Islet of Langerhans (tissue), 1 donor: Measurements from ENCODE around the gene PIEZO1.

Experiments used
- FAIRE-seq: peaks from one replicate; lab custom pipeline; 2011; peaks lifted over from hg19 to GRCh38; lab: Jason Lieb, UNC

PIEZO1 gene

GRCh38 chr16:88733630-88734360 is 51.2 kb downstream of the PIEZO1 start:
- FAIRE-seq = no peak

GRCh38 chr16:88732961-88733294 is 52.1 kb downstream of the PIEZO1 start:
- no peak for FAIRE-seq

GRCh38 chr16:88732172-88732960 is 52.7 kb downstream of the PIEZO1 start:
- no peak for FAIRE-seq

- FAIRE-seq = no peak
Observed at GRCh38 chr16:88731699-88732098, 53.3 kb downstream of the PIEZO1 start.

- FAIRE-seq = no peak
Observed at GRCh38 chr16:88730632-88731607, 54.1 kb downstream of the PIEZO1 start.

- no peak for FAIRE-seq
Observed at GRCh38 chr16:88727871-88728270, 57.1 kb downstream of the PIEZO1 start.

- FAIRE-seq = no peak
Observed at GRCh38 chr16:88726981-88727380, 58.0 kb downstream of the PIEZO1 start.

- no peak for FAIRE-seq
Observed at GRCh38 chr16:88726408-88726749, 58.6 kb downstream of the PIEZO1 start.

- no peak for FAIRE-seq
Observed at GRCh38 chr16:88725609-88726407, 59.2 kb downstream of the PIEZO1 start.

GRCh38 chr16:88724855-88725555 is 60.0 kb downstream of the PIEZO1 start:
- no peak for FAIRE-seq

GRCh38 chr16:88723911-88724310 is 61.1 kb downstream of the PIEZO1 start:
- no peak for FAIRE-seq

GRCh38 chr16:88723507-88723887 is 61.5 kb downstream of the PIEZO1 start:
- FAIRE-seq = no peak

- FAIRE-seq = no peak
Observed at GRCh38 chr16:88722784-88723506, 62.1 kb downstream of the PIEZO1 start.

- no peak for FAIRE-seq
Observed at GRCh38 chr16:88721815-88722755, 62.9 kb downstream of the PIEZO1 start.

GRCh38 chr16:88721236-88721635 is 63.8 kb downstream of the PIEZO1 start:
- no peak for FAIRE-seq

GRCh38 chr16:88720396-88720970 is 64.5 kb downstream of the PIEZO1 start:
- no peak for FAIRE-seq

- no peak for FAIRE-seq
Observed at GRCh38 chr16:88719933-88720296, 65.1 kb downstream of the PIEZO1 start.

- FAIRE-seq = no peak
Observed at GRCh38 chr16:88719267-88719932, 65.6 kb downstream of the PIEZO1 start.

GRCh38 chr16:88718178-88718577 is 66.8 kb downstream of the PIEZO1 start:
- FAIRE-seq = no peak
